Measurements from ENCODE around the gene SHISAL1.

DNA sequence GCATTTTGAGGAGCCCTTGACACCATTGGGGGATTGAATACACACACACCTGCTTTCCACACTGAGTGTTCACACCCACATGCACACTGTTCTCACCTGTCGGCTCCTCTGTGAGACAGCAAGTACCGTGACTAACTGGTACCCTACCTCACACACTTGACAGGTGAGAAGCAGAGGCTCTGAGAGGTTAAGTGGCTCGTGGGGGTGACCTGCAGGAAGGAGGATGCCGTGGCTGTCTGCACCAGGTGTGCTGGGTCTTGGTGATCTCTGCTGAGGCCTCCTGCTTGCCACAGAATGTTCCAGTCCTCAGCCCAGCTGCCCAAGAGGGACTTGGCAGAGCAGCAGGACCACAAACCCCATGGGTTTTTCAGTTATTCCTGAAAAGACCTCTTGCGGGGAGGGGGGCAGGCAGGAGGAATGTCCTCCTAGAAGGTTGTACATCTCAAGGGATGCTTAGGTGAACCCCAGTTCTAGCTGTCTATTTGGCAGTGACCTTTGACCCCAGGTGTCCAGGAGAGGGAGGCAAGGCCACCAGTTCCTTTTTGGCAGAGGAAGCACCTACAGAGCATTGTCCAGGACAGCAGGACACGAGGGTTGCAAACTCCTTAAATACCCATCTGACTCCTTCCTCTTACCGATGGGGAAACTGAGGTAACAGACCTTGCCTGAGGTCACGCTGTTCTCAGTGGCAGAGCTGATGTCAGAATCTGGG lies 66.0 kb downstream of the SHISAL1 start:
- TF ChIP-seq CTCF (IDR thresholded peaks at IDR 0.05; ENCODE audit: low read depth, low read length) (no peak), EZH2phosphoT487 (IDR thresholded peaks at IDR 0.05; ENCODE audit: low read depth) (no peak)

Data from OCI-LY3 (cell line).